Fibroblast of lung (primary cell): ENCODE measurements around the gene SIX3.

Experiments
- EZH2 ChIP-seq: IDR thresholded peaks from 2 replicates; pipeline ENCODE4 v1.5.1; 2012; ENCODE audit warnings: low read length, control low read depth, mild to moderate bottlenecking; ENCODE audit errors: missing control alignments
- TF ChIP-seq, protein P1 (sequence below), 2 donors: IDR thresholded peaks in 1 of 2; conservative IDR thresholded peaks in 1 of 2; 1 replicate in 1 of 2; 2 replicates in 1 of 2; pipeline ENCODE4 v1.5.1; 2011 to 2012; ENCODE audit warnings: low read length in 2 of 2, control low read depth in 1 of 2, inconsistent platforms in 1 of 2, low read depth in 1 of 2, mild to moderate bottlenecking in 1 of 2

DNA sequence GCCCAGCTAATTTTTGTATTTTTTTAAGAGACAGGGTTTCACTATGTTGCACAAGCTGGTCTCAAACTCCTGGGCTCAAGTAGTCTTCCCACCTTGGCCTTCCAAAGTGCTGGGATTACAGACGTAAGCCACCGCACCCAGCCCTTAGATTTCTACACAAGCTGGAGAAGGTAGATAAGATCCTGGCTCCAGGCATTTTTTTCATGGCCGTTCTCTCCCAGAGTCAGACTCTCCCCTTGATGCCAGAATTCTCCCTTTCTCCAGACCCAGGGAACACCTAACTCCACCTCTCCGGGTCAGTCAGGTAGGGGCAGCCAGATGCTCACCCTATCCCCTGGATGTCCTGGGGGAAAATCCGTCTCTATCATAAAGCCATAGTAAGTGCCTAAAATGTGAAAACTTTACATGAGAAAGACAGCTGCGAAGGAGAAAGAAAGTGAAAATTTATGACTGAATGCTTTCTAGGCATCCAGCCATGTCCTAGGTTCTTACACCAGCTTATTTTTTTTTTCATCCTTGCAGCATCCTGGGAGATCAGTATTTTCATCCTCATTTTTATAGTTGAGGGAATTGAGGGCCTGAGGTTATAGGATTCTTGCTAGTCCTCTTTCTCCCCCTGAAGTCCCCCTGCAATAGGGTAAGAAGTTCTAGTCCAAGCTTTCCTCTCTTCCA, 16.3 kb downstream of the SIX3 start:
- TF ChIP-seq, protein P1, sequence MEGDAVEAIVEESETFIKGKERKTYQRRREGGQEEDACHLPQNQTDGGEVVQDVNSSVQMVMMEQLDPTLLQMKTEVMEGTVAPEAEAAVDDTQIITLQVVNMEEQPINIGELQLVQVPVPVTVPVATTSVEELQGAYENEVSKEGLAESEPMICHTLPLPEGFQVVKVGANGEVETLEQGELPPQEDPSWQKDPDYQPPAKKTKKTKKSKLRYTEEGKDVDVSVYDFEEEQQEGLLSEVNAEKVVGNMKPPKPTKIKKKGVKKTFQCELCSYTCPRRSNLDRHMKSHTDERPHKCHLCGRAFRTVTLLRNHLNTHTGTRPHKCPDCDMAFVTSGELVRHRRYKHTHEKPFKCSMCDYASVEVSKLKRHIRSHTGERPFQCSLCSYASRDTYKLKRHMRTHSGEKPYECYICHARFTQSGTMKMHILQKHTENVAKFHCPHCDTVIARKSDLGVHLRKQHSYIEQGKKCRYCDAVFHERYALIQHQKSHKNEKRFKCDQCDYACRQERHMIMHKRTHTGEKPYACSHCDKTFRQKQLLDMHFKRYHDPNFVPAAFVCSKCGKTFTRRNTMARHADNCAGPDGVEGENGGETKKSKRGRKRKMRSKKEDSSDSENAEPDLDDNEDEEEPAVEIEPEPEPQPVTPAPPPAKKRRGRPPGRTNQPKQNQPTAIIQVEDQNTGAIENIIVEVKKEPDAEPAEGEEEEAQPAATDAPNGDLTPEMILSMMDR (conservative IDR thresholded peaks at IDR 0.05 in 1 of 2, IDR thresholded peaks at IDR 0.05 in 1 of 2; ENCODE audit: low read depth in 1 of 2, low read length in 2 of 2), result no peak
- no peak for TF ChIP-seq EZH2
